GM19025 (cell line): Measurements from ENCODE around the gene ENPP3.

Experiments used
- ATAC-seq: cut with Tn5 transposase; IDR thresholded peaks from one replicate; pipeline ENCODE4 v1.9.1; 2021; ENCODE audit warnings: mild to moderate bottlenecking, low read depth, moderate library complexity; ENCODE audit not compliant: unreplicated experiment

ENPP3 gene

DNA sequence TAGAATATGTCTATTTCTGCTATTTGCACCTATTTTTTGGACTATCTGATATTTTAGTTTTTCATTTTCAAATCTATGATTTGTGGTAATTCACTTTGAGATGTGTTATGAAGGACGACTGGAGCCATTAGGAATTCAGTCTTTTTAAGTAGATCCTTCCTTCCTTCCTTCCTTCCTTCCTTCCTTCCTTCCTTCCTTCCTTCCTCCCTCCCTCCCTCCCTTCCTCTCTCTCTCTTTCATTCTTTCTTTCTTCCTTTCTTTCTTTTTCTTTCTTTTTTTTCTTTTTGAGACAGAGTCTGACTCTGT lies 124.6 kb downstream of the ENPP3 start:
- no peak for ATAC-seq

DNA sequence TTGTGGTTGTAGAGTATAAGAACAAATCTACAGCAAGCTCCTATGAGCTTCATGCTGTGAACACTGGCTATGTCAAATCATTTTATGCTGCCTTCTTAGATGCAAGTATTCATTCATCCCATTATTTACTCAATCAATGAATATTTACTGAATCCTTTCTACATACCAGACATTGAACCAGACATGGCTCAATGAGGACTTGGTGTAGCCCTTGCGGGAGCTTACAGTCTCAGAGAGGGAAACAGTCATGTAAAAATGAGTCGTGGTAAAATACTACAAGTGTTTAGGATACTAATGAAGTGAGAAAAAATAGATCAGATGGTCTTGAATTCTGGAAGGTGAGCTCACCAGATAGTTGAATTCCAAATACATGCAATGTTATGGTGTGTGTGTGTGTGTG lies 125.9 kb downstream of the ENPP3 start:
- no peak for ATAC-seq

- ATAC-seq, result no peak
These were observed 126.6 kb downstream of the ENPP3 start for GRCh38 chr6:131763749-131764148.

DNA sequence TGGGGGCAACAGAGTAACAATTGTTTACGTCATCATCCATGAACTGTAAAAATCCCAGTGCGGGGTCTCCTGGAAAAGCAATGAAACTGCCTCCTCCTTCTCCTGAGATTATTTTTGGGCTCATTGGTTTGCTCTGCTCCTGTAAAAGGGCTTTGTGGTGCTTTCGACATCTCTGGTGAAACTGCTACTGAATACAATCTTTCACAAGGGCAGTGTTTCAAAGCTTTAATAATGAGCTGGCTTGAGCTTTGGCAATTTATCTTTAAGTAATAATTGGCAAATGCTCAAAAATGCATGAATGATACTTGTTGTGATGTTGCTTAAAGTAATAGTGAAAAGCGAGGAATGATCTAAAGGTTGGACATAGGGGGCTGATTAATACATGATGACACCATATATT lies 127.2 kb downstream of the ENPP3 start:
- ATAC-seq, result no peak

DNA sequence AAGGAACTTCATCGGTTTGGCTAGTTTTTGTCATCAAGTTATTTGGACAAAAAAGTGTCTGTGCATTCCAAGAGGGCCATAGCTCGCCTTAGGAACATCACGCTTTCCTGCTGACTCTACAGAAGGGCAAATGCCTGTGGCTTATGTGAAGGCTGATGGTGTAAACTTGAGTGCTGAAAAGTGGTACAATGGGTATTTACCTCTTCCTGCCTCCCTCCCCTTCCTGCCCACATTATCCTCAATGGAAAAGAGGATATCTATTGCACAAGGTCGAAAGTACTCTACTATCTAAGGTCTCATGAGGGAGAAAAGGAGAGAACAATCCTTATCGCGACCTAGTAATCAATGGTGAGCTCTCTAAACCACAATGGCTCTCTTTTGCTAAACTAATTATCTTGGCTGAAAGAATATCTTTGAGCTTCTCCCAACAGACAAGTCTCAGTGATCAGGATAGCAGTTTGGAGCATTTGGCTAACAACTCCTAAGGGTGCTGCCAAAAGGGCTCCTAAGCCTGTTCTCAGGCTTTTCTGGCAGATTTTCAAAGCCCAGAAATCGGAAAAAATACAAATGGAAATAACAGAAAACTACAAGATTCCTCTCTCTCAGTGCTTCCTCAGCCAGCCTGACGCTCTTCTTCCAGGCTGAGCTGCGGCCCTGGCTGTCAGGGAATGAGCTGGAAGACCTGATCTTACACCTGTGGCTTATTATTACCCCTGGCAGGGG lies 128.1 kb downstream of the ENPP3 start:
- no peak for ATAC-seq

GRCh38 chr6:131765804-131766135 lies 128.7 kb downstream of the ENPP3 start:
- ATAC-seq, result no peak

DNA sequence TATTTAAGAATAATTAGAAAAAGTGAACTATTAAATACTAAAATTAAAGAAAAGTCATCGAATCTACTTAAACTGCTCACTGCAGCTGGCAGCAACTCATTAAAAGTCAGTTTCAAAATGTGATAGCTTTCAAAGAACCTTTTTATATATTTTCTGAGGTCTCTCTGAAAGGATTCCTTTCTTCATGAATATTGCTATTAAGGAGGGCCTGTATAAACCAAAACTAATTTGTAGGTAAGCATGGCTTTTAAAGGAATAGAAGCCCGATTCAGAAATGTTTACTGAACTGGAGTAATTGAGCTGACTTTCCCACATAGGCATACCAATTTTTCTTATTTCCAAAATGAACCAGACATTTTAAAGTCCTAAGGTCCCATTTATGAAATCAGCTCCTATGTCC lies 129.5 kb downstream of the ENPP3 start:
- ATAC-seq, result no peak

GRCh38 chr6:131768964-131769363 lies 131.9 kb downstream of the ENPP3 start:
- ATAC-seq, result no peak

DNA sequence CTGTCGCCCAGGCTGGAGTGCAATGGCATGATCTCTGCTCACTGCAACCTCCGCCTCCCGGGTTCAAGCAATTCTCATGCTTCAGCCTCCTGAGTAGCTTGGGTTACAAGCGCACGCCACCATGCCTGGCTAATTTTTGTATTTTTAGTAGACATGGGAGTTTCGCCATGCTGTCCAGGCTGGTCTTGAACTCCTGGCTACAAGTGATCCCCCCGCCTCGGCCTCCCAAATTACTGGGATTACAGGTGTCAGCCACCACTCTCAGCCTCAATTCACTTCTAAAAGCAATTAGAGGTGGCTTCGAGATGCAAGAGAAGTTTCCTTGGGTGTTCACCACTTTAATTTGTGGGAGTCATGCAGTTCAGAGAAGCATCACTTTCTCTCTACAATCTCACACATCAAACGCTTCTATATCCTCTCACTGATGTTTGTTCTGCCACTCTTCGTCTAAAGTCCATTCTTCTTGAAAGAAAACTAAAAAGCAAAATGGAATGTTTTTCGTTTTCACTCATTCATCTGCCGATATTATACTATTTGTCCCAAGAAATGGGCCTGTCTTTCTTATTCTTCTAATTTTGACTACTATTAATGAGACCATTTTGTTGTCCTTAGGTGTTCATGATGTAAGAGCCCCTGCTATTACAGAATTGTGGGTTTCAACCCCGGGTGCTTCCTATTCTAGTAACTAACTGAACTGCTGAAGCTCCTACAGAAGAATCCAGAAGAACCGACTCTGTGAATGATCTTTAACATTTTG lies 132.5 kb downstream of the ENPP3 start:
- no peak for ATAC-seq

- ATAC-seq, result no peak
These were observed 133.7 kb downstream of the ENPP3 start for GRCh38 chr6:131770776-131771175.

- no peak for ATAC-seq
These were observed 136.3 kb downstream of the ENPP3 start for GRCh38 chr6:131773284-131773950.

DNA sequence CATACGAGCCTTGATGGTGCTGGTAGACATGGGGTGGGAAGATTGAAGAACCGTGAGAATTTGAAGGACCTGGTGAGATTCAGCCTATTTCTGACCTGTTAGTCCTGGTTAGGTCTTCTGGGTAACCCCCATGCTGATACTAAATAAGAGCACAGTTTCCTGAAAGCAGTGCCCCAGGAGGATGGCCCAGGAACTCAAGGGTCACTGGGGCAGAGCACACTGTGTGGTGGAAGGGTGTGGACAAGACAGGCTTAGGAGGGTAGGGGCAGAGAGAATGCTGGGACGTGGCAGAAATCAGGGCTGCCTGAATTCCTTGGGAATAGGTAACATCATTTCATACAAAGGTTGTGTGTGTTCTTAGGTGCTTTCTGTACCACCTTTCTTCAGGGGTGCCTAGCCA lies 138.8 kb downstream of the ENPP3 start:
- ATAC-seq, result no peak

- ATAC-seq, result no peak
These were observed 139.9 kb downstream of the ENPP3 start for GRCh38 chr6:131776985-131777384.

DNA sequence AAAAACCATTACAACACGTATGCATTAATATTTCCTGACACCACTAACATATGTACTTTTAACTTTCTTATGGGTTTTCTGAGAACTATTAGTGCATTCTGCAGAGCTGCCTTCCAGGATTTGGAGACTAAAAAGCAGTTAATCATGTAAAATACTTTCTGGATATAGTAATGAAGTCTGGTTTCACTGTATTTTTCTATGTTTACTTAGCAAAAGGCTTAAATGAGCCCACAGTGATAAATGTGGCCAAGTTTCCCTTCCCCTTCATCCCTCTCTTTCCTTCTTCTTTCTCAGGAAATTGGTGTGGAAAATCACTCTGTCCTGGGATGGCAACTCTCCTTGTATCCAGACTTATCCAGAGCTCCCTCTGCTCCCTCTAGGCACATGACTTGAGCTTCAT lies 141.1 kb downstream of the ENPP3 start:
- no peak for ATAC-seq

DNA sequence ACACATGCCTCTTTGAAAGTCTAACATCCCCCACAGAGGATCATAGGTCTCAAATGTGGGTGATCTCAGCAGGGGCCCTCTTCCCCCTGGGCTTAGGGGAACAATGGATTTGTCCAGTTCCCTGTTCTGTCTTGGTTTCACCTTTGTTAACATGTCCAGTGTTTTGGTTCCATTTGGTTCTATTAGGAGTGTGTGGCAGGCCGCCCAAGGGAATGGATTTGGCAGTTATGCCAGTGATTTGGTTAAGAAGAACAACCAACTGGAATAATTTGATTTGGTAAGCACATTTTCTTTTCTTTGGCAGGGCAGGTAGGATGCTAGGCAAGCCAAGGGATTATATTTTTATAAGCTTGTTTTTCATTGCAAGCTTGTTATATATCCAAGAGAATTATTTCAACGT lies 142.2 kb downstream of the ENPP3 start:
- ATAC-seq, result no peak

GRCh38 chr6:131780600-131780999 lies 143.5 kb downstream of the ENPP3 start:
- no peak for ATAC-seq

DNA sequence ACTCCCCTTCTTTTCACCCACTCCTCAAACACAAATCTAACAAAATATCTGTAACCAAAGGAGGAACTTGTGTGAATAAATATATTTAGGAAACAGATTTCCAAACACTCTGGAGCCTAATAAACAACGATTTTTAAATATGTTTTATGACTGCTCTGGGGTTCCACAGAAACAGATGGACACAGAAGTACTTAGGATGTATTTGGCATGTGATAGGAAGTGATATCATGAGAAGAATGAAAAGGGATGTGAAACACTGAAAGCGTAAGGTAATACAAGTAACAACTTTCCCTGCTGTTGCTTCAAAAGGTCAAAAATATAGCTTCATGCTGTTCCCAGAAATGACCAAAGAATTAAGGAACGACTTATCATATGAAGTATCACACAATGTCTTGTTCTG lies 144.6 kb downstream of the ENPP3 start:
- no peak for ATAC-seq

- no peak for ATAC-seq
These were observed 145.7 kb downstream of the ENPP3 start for GRCh38 chr6:131782764-131783163.

GRCh38 chr6:131784561-131784960 lies 147.5 kb downstream of the ENPP3 start:
- ATAC-seq, result no peak

GRCh38 chr6:131787079-131787478 lies 150.0 kb downstream of the ENPP3 start:
- ATAC-seq, result no peak

DNA sequence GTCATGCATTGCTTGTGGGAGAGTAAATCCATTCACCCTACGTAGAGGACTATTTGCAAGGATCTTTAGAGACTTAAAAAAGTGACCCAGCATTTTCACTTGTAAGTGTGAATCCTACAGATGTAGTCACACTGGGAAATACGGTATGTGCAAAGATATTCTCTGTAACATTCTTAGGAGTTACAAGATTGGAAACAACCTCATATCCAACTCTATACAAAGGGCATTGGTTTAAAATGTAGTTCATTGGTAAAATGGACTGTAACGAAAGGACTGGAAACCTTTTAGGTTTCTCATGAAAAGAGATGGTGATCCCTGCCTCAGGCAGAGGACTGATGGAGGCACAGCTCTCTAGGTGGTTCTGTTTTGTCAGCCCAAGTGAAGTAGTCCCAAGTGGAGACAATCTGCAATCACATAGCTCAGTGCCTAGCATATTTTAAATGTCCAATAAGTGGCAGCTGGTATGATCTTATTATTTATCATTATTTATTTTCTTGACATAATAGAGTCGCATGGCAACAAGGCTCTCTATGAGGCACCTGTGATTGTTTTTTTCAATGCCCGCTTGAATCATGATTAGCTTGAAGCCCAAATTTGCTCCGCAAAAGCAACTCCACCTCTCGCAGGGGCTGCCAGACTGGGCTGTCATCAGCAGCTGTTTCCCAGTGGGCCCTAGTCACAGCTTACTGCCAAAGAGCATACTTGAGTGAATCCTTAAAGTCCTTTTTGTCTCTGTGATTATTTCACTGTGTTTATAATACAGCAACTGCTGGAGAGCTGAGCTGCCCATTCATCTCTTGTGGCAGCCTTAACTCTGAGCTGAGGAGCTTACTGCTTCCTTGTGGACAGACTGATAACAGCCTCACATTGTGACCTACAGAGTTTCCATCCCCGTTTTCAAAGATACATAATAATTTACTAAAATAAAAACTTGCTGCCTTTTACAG lies 150.9 kb downstream of the ENPP3 start:
- ATAC-seq, result no peak
